Measurements from ENCODE around the gene KAZALD1. TPM values are rescaled to one million over a fixed set of nuclear protein-coding genes. Genes with fewer than 3 reads are reported as not detected.

The KAZALD1 gene
- total and polyA plus RNA-seq, 2 experiments from 2014 or later: 27.5 to 52.9 TPM

GRCh38 chr10:101019440-101019703, 42.4 kb upstream of the KAZALD1 start:
- DNase-seq (ENCODE audit: low read depth in 1 of 2, low spot score in 1 of 2): no peak
- H3K27me3 ChIP-seq: peaks cover 20% of the 10 kb centered on the region
- H3K9me3 ChIP-seq (ENCODE audit: low read depth): no peaks in the 10 kb centered on the region
- no peak overlapping the region for H3K27ac ChIP-seq
- H3K36me3 ChIP-seq: no peaks in the 10 kb centered on the region
- H3K4me3 ChIP-seq: no peak overlapping the region
- H3K4me1 ChIP-seq (ENCODE audit: low read depth): peaks cover 3% of the 10 kb centered on the region
- no peak for TF ChIP-seq CTCF (IDR thresholded peaks at IDR 0.05; ENCODE audit: low read depth, low read length)

GRCh38 chr10:101020427-101021075, 41.2 kb upstream of the KAZALD1 start:
- no peak for DNase-seq (ENCODE audit: low read depth in 1 of 2, low spot score in 1 of 2)
- peaks cover 20% of the 10 kb centered on the region for H3K27me3 ChIP-seq
- H3K27ac ChIP-seq: no peak overlapping the region
- H3K9me3 ChIP-seq (ENCODE audit: low read depth): no peaks in the 10 kb centered on the region
- H3K4me3 ChIP-seq: no peak overlapping the region
- H3K36me3 ChIP-seq: no peaks in the 10 kb centered on the region
- peaks cover 3% of the 10 kb centered on the region for H3K4me1 ChIP-seq (ENCODE audit: low read depth)
- no peak for TF ChIP-seq CTCF (IDR thresholded peaks at IDR 0.05; ENCODE audit: low read depth, low read length)

- peaks cover 3% of the 10 kb centered on the region for H3K4me1 ChIP-seq (ENCODE audit: low read depth)
These were observed 40.5 kb upstream of the KAZALD1 start for GRCh38 chr10:101021239-101021638.

GRCh38 chr10:101021692-101022251, 40.0 kb upstream of the KAZALD1 start:
- TF ChIP-seq CTCF (IDR thresholded peaks at IDR 0.05; ENCODE audit: low read depth, low read length): no peak
- DNase-seq (ENCODE audit: low read depth in 1 of 2, low spot score in 1 of 2): no peak
- no peaks in the 10 kb centered on the region for H3K9me3 ChIP-seq (ENCODE audit: low read depth)
- peaks cover 9% of the 10 kb centered on the region for H3K4me1 ChIP-seq (ENCODE audit: low read depth)
- no peak overlapping the region for H3K27ac ChIP-seq
- no peak overlapping the region for H3K4me3 ChIP-seq
- no peaks in the 10 kb centered on the region for H3K36me3 ChIP-seq
- H3K27me3 ChIP-seq: peaks cover 20% of the 10 kb centered on the region

More at GRCh38 chr10:101021239-101021638, 40.5 kb upstream of the KAZALD1 start:
- Histone ChIP-seq H3K9me3 (ENCODE audit: low read depth) (no peaks in the 10 kb centered on the region), H3K27me3 (peaks cover 20% of the 10 kb centered on the region), H3K4me3 (no peak overlapping the region), H3K27ac (no peak overlapping the region), H3K36me3 (no peaks in the 10 kb centered on the region)
- DNase-seq (ENCODE audit: low read depth in 1 of 2, low spot score in 1 of 2): no peak
- TF ChIP-seq CTCF (IDR thresholded peaks at IDR 0.05; ENCODE audit: low read depth, low read length): no peak

GRCh38 chr10:101022967-101023705, 38.7 kb upstream of the KAZALD1 start:
- DNase-seq (ENCODE audit: low read depth in 1 of 2, low spot score in 1 of 2): no peak
- Histone ChIP-seq H3K36me3 (no peaks in the 10 kb centered on the region), H3K27me3 (peaks cover 8% of the 10 kb centered on the region), H3K4me1 (ENCODE audit: low read depth) (peaks cover 13% of the 10 kb centered on the region), H3K27ac (no peak overlapping the region), H3K9me3 (ENCODE audit: low read depth) (no peaks in the 10 kb centered on the region), H3K4me3 (no peak overlapping the region)
- no peak for TF ChIP-seq CTCF (IDR thresholded peaks at IDR 0.05; ENCODE audit: low read depth, low read length)
